Measurements from ENCODE around the gene ASCC1.

- TF ChIP-seq CTCF (IDR thresholded peaks at IDR 0.05) (no peak), POLR2A (IDR thresholded peaks at IDR 0.05) (no peak), EP300 (IDR thresholded peaks at IDR 0.05) (no peak), POLR2AphosphoS5 (IDR thresholded peaks at IDR 0.05) (no peak)
Observed at GRCh38 chr10:72133517-72133916, 82.6 kb downstream of the ASCC1 start.

Measured in stomach (tissue), 4 donors.